Central memory CD4-positive, alpha-beta T cell (primary cell): ENCODE measurements around the gene ZNF546.
A peak's percentile ranks its signal among the peaks of the same experiment; 100 is the strongest.
"Not testable (repeated sequence)": the region's sequence is repeated elsewhere in the genome, so short reads cannot be mapped to it uniquely, and the experiment has no call there.

ENCODE experiments used
- DNase-seq: peaks from one replicate; pipeline ENCODE4 v3.0.0; 2022
- total RNA-seq, 3 experiments: gene quantifications; one replicate each; lab custom pipeline; 2026; lab: John Stamatoyannopoulos, UW

The ZNF546 gene
- 9.9 to 28.9 (median 11.6) reads per million in 3 experiments for total RNA-seq

DNA sequence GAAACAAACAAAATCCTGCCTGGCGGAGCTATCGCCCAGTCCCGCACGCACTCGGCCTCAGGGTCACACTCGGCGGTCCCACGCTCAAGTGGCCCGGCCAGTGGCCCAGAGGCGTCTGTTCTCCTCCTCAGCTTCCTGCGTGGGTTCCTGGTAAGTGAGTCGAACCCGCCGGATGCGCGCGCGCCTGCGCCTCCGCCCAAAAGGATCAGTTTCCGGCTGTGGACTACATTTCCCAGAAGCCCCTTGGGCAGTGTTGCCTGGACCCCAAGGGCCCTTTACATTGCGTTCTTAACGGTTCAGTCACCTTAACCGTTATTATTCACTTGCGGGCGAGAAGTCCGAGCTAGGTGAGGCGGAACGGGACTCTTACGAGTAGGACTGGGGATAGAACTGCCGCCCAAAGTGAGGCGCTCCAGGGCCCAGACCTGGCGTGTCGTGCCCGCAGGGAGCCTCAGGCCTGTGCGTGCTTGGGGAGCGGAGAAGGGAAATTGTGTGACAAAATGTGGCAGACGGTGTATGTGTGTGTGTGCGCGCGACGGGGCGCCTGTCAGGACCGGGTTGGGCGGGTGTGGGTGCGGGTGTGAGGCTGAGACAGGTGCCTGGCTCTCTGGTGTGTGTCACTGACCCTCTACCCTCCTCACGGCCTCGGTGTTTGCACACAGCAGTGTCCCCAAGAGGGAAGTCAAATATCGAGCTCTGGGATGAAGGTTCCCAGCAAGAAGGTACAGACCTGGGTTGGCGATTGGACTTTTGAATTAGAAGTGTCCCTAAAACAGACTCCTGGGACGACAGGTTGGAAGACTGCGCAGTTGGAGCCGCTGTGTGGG, at the start of gene ZNF546:
Gene ZNF546 (plus strand): TSS at position 250 of the 827 bp plus-strand sequence. CDS start 1,267 bp downstream, outside the sequence.
- DNase-seq = peak; percentile 89

DNA sequence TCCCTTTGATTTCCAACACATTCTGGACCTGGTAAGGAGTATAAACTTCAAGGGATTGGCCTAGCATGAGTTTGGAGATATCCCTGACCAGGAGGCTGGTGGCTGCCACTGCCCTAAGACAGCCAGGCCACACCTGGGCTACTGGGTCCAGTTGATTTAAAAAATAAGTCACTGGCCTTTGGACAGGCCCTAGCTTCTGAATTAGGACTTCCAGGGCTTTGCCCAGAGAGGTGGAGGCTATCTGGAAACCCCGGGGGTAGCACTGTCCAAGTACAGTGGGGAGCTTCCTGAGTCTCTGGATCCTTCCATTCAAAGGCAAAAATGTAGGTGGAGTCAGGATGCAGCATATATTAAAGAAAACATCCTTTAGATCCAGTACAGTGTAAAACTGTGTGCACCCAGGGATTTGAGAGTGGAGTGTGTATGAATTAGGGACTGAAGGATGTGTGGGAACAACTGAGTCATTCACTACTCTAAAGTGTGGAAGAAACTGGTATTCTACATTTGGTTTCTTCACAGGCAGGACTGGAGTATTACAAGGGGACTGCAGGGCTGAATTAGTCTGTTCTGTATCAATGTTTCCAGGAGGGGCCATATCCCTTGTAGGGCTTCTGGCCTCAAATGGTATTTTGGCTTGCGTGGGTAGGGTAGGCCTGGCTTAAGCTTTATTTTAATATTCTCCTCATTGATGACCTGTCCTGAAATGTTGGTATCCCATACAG, 47.7 kb upstream of the ZNF546 start:
- no peak for DNase-seq

DNA sequence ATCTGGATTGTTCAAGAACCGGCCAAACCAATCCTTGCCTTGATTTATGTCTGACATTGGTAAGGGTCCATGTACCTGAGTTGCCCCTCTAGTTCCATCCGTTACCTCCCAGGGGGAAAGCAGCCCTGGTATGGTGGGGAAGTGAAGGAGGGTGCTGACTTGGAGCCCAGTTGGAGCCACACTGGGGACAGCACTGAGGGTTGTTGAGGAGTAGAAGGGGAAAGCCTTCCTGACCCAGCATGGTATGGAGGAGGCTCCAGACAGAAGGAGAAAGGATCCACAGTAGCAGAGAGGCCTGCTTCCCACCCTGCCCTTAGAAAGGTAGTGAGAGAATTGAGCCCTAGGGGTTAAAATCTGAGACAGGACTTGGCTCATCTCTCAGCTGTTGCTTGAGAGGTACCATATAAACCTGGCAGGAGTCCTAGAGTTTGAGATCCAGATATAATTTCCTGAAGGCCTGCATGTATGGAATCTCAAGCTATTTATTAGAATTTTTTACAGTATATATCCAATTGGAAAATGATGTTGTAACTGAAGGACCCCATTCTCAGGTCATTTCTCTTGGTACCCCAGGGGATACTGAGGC, 45.7 kb upstream of the ZNF546 start:
- no peak for DNase-seq

DNA sequence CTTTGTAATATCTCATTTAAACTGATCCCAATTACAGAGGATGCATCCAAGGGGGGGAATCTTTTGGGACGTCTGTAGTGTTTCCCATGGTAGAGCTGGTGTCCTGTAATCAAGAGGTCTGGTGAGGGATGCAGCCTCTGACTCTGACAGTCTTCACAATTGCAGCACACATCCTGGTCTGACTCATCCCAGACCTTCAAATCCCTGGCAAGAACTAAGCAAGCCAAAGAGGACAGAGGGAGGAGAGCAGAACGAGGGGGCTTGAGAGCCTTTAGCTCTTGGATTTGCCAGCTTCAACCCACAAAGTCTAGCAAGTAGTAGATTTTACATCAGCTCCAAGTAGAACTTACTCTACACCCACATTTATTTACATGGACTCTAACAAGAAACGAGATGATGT, 45.2 kb upstream of the ZNF546 start:
- DNase-seq = no peak

DNA sequence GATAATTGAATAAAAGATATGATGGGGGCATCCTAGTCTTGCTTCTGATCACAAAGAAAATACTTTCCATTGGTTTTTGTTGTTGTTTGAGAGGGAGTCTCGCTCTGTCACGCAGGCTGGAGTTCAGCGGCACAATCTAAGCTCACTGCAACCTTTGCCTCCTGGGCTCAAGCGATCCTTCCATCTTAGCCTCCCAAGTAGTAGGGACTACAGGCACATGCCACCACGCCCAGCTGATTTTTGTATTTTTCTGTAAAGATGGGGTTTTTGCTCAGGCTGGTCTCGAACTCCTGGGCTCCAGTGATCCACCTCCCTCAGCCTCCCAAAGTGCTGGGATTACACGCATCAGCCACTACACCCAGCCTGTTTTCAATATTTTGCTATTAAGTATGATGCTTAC, 42.9 kb upstream of the ZNF546 start:
- DNase-seq = no peak

DNA sequence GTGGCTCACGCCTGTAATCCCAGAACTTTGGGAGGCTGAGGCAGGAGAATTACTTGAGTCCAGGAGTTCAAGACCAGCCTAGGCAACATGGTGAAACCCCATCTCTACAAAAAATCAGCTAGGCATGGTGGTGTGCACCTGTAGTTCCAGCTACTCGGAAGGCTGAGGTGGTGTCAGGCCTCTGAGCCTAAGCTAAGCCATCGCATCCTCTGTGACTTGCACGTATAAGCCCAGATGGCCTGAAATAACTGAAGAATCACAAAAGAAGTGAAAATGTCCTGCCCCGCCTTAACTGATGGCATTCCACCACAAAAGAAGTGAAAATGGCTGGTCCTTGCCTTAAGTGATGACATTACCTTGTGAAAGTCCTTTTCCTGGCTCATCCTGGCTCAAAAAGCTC, 39.0 kb upstream of the ZNF546 start:
- DNase-seq = not testable (repeated sequence)

DNA sequence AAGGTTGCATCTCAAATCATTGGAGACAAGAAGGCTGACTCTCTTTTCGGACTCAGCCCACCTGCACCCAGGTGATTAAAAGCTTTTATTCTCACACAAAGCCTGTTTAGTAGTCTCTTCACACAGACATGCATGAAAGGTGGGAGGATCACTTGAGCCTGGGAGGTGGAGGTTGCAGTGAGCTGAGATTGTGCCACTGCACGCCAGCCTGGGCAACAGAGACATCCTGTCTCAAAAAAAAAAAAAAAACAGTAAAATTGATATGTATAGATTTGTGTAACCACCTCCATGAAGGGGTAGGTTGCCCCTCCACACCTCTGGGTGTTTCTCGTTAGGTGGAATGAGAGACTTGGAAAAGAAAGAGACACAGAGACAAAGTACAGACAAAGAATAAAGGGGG, 37.9 kb upstream of the ZNF546 start:
- DNase-seq = not testable (repeated sequence)

DNA sequence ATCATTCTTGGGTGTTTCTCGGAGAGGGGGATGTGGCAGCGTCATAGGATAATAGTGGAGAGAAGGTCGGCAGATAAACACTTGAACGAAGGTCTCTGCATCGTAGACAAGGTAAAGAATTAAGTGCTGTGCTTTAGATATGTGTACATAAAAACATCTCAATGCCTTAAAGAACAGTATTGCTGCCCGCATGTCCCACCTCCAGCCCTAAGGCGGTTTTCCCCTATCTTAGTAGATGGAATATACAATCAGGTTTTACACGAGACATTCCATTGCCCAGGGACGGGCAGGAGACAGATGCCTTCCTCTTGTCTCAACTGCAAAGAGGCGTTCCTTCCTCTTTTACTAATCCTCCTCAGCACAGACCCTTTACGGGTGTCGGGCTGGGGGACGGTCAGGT, 37.5 kb upstream of the ZNF546 start:
- not testable (repeated sequence) for DNase-seq

DNA sequence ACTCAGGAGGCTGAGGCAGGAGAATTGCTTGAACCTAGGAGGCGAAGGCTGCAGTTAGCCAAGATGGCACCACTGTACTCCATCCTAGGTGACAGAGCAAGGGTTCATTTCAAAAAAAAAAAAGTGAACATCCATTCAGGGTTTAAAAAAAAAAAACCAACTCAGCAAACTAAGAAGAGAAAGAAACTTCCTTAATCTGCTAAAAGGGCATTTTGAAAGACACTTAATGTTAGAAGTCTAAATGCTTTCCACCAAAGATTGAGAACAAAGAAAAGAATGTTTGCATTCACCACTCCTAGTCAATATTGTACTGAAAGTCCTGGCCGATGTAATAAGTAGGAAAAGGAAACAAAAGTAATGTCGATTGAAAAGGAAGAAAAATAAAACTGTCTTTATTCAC, 33.0 kb upstream of the ZNF546 start:
- no peak for DNase-seq

DNA sequence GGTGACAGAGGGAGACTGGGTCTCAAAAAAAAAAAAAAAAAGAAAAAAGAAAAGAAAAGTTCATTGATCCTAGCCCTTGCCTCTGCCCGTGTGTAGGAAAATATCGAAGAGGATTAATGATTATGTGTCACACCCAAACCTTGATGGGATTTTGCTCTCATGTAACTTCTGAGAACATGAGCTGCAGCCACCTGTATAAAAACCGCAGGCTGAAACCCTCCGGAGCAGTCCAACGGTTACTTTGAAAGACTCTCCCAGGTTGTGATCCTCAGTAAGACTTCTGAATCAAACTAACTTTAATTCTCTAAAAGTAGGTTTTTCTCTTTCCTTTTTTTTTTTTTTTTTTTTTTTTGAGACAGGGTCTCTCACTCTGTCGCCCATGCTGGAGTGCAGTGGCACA, 30.2 kb upstream of the ZNF546 start:
- no peak for DNase-seq

DNA sequence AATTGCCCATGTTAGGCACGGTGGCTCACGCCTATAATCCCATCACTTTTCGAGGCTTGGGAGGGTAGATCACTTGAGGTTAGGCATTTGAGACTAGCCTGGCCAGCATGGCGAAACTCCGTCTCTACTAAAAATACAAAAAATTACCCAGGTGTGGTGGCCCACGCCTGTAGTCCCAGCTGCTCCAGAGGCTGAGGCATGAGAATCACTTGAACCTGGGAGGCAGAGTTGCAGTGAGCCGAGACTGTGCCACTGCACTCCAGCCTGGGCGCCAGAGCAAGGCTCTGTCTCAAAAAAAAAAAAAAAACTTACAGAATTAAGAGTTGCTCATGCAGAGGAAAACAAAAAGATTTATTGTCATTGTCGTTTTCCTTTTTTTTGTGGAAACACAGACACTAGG, 29.3 kb upstream of the ZNF546 start:
- no peak for DNase-seq

DNA sequence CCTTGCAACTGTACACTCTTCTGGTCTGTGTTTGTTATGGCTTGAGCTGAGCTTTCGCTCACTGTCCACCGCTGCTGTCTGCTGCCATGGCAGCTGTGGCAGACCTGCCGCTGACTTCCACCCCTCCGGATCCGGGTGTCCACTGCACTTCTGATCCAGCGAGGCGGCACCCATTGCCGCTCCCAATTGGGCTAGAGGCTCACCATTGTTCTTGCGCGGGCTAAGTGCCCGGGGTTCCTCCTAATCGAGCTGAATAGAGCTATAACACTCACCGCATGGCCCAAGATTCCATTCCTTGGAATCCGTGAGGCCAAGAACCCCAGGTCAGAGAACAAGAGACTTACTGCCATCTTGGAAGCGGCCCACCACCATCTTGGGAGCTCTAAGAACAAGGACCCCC, 28.1 kb upstream of the ZNF546 start:
- DNase-seq = no peak

DNA sequence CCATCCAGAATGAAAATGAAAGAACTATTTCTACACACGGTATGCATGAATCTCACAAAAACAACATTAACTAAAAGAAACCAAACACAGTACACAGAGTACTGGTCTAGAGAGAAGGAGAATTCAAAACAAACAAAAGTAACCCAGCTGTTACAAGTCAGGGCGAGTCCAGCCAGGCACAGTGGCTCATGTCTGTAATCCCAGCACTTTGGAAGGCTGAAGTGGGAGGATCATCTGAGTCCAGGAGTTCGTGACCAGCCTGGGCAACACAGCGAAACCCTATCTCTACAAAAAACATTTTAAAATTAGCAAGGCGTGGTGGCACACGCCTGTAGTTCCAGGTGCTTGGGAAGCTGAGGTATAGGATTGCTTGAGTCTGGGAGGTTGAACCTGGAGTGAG, 27.6 kb upstream of the ZNF546 start:
- DNase-seq = no peak

DNA sequence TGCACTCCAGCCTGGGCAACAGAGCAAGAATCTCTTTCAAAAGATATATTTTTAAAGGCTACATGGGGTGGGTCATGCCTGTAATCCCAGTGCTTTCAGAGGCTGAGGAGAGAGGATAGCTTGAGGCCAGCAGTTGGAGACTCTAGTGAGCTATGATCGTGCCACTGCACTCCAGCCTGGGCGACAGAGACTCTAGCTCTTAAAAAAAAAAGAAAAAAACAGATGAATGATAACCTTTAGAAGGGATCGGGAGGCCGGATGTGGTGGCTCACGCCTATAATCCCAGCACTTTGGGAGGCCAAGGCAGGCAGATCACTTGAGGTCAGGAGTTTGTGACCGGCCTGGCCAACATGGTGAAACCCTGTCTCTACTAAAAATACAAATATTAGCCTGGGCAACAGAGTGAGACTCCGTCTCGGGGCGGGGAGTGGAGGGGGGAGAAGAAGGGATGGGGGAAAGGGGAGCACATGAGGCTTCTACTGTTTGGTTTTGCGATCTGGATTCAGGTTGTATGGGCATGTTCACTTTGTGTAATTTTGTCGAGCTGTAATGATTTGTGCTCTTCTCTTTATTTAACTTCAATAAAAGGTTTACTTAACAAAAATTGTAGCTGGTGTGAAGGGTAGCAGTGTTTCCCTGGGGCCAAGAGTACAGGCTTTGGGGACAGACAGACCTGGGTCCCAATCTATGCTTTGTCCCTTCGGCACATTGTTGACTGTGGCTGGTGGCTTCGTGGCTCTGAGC, 27.0 kb upstream of the ZNF546 start:
- DNase-seq = peak; percentile 14

DNA sequence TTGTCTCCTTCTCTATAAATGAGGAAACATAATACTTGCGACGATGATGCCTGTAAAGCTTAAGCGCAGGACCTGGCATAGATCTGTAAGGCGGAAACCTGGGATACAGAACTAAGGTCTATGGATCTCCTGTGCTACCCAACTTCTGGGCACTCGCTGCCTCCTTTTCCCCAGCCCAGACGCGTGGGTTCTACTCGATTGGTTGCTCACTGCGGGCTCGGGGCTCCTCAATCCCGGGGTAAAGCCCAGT, 26.5 kb upstream of the ZNF546 start:
- DNase-seq = no peak

DNA sequence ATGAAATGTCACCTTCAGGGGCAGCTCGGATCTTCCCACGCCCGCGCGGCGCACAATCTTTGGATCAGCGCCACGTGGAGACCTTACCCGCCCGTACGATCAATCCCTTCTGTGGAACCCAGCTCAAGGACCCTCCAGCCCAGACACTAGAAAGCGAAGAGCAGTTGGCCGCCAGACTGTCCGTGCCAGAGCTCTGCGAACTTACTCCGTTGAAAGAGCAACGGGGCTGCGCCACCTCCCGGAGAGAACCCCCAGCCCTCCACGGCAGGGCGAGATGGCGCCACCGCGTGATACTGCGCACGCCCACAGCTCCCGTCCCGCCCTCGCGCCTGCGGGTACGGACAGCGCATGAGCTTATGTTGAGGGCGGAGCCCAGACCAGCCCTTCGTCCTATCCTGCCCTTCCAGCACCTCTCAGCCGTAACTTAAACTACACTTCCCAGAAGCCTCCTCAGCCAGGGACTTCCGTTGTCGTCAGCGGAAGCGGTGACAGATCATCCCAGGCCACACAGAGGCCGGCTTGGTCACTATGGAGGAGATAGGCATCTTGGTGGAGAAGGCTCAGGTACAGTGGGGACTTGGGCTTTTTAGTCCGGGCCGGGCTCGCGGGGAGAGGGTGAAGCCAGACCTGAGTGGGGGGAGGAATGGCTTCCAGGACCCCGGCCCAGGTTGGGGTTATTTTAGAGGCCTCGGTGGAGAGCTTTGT, 26.0 kb upstream of the ZNF546 start, which contains the start of gene PSMC4:
Gene PSMC4 (plus strand): TSS at position 491 of the 705 bp plus-strand sequence. CDS start 38 bp downstream, at position 529.
- peak; percentile 99 for DNase-seq

DNA sequence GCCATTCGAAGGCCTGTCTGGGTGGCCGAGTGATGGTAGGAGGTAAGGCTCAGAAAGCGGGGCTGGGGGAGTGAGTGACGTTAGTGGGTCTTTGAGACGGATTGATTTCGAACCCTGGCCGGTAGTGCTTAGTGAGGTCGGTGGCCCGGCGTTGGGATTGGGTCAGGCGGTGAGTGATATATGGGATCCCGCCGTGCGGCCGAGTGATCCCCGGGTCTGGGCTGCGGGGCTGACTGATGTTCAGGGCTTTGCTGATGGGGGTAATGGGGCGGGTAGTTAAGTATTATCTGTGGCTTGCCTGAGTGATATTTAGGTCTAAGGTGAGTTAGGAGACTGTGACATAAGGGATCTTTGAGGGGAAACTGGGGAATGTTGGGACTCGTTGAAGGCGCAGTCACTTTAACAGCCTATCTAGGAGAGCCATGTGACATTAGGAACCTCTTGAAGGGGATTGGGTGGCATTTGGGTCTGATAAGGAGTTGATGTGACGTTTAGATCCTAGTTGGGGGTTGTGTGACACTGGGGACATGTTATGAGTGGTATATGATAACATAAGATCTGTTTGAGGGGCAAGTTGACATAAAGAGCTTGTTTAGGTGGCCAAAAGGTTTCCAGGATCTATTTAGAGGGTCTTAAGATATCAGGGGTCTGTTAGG, 25.4 kb upstream of the ZNF546 start:
- DNase-seq = no peak

DNA sequence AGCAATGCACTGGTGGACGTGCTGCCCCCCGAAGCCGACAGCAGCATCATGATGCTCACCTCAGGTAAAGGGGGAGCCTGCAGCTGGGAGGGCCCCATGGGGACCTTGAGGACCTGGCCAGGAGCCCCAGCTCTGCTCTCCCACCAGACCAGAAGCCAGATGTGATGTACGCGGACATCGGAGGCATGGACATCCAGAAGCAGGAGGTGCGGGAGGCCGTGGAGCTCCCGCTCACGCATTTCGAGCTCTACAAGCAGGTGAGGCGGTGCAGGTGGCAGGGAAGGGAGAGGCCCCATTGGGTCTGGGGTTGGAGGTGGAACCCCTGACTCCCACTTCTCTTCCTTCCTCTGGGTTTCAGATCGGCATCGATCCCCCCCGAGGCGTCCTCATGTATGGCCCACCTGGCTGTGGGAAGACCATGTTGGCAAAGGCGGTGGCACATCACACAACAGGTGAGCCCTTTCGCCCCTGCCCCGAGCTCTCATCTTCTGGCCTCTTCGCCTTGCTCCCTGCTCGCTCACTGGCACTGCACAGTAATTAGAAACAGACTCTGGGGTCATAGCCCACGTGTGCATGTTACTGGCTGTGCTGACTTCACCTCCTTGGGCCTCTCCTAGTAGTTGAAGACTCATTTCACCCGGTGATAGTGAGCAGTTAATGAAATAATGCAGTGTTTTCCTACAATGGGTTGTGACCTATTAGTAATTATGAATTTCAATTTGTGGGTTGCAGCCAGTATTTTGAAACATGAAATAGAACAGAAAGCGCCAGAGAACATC, 22.3 kb upstream of the ZNF546 start:
- DNase-seq = no peak

DNA sequence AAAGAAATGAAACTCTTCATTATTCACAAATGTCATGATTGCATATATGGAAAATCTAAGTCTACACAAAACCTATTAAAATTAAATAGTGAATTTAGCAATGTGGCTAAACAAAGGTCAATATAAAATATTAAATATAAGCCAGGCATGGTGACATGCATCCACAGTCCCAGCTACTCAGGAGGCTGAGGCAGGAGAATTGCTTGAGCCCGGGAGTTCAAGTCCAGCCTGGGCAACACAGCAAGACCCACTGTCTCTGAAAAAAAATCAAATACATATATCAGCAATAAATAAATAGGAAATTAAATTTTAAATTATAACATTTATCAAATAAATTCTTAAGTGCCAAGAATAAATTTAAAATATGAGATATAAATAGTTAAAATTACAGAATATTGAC, 14.0 kb upstream of the ZNF546 start:
- no peak for DNase-seq

DNA sequence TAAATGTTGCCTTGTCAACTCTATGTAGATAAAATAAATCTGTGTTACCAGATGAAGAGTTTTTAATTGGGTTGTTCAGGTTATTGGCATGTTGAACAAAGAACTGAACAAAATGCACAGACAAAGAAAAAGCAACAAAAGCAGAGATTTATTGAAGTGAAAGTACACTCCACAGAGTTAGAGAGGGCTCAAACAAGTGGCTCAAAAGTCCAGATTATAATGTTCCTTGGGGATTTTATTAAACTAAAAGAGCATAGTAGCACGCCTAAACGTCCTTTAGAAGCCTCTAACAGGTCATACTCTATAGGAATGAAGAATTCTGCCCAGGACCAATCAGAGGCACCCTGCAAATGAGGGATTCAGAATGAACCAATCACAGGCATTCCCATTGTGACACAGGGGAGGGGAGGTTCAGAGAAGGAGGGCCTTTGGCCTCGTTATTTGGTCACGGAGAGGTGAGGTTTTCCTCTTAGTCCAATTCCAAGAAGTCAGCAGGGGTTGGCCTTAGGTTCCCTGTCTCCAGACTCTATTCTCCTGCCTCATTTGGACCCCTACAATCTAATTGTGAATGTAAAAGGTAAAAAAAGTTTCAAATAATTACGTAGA, 13.1 kb upstream of the ZNF546 start:
- no peak for DNase-seq

DNA sequence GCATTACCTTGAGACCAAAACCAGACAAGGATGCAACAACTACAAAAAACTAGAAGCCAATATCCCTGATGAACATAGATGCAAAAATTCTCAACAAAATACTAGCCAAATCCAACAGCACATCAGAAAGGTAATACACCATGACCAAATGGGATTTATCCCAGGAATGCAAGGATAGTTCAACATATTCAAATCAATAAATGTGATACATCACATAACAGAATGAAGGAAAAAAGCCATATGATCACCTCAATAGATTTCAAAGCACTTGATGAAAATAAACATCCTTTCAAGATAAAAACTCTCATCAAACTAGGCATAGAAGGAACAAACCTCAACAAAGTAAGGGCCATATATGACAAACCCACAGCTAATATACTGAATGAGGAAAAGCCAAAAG, 10.2 kb upstream of the ZNF546 start:
- no peak for DNase-seq
